ENCODE data around the gene B4GALT1. TPM values are rescaled to one million over a fixed set of nuclear protein-coding genes. Genes with fewer than 3 reads are reported as not detected.
A peak's percentile ranks its signal among the peaks of the same experiment; 100 is the strongest.

B4GALT1 gene
- total RNA-seq, 4 donors from 2014 or later: 13.1 to 66.3 (median 37.1) TPM

DNA sequence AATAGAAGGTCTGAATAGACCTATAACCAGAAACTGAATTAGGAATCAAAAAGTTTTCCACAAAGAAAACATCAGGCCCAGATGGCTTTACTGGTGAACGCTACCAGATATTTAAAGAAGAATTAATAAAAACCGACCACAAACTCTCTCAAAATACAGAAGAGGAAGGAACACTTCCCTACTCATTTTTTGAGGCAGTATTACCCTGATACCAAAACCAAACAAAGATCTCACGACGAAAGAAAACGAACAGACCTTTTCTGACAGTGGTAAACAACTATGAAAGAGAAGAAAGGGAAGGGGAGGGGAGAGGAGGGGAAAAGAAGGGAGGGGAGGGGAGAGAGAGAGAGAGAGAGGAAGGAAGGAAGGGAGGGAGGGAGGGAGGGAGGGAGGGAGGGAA is 13.5 kb downstream of the B4GALT1 start:
- Histone ChIP-seq H3K36me3 (no peaks in the 10 kb centered on the region), H3K4me3 (no peak overlapping the region), H3K9me3 (peaks cover 0 to 4% of the 10 kb centered on the region in 2 donors), H3K4me1 (peaks cover 0 to 22% of the 10 kb centered on the region in 2 donors), H3K27me3 (no peaks in the 10 kb centered on the region), H3K27ac (no peak overlapping the region)
- TF ChIP-seq POLR2A (IDR thresholded peaks at IDR 0.05): no peak
- TF ChIP-seq, protein P1, sequence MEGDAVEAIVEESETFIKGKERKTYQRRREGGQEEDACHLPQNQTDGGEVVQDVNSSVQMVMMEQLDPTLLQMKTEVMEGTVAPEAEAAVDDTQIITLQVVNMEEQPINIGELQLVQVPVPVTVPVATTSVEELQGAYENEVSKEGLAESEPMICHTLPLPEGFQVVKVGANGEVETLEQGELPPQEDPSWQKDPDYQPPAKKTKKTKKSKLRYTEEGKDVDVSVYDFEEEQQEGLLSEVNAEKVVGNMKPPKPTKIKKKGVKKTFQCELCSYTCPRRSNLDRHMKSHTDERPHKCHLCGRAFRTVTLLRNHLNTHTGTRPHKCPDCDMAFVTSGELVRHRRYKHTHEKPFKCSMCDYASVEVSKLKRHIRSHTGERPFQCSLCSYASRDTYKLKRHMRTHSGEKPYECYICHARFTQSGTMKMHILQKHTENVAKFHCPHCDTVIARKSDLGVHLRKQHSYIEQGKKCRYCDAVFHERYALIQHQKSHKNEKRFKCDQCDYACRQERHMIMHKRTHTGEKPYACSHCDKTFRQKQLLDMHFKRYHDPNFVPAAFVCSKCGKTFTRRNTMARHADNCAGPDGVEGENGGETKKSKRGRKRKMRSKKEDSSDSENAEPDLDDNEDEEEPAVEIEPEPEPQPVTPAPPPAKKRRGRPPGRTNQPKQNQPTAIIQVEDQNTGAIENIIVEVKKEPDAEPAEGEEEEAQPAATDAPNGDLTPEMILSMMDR (IDR thresholded peaks at IDR 0.05): no peak
- no peak for DNase-seq
- intact Hi-C loops (cut with DNase I; ENCODE audit: low total_unique reads): no loop called here

DNA sequence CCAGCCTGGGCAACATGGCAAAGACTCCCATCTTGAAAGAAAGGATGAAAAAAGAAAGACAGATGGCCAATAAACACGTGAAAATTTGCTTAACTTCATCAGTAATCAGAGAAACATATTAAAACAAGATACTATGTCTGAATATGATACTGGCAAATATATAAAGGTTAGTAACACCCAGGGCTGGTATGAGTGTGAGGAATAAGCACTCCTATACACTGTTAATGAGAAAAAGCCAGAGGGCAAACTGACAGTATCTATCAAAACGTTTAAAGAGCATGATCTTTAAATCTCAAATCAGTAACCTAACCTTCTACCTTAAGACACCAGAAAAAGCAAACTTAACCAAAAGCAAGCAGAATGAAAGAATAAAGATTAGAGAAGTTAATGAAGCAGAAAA is 14.1 kb downstream of the B4GALT1 start:
- no peak for DNase-seq
- H3K4me1 ChIP-seq: peaks cover 0 to 19% of the 10 kb centered on the region in 2 donors
- H3K27ac ChIP-seq: no peak overlapping the region

DNA sequence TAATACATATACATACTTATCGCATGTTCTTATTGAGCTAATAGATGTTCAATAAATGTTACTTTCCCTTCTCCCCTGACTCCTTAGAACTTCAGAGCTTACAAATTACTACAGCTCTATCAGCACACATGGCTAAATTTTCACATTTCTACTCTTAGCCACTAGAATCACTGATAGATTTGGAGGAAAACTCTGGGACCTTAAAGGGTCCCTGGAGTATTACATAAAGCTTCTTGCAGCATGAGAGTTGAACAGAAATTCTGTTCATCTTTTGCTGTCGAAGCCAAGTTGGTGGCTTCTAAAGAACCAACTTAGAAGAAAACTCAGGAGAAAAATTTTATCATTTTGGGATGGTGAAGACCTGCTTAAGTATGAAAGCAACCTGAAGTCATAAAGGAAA is 15.5 kb downstream of the B4GALT1 start:
- intact Hi-C loops (cut with DNase I; ENCODE audit: low total_unique reads): no loop called here
- H3K36me3 ChIP-seq: no peaks in the 10 kb centered on the region
- DNase-seq: no peak
- TF ChIP-seq, protein P1 (IDR thresholded peaks at IDR 0.05): no peak
- no peak for TF ChIP-seq POLR2A (IDR thresholded peaks at IDR 0.05)
- no peak overlapping the region for H3K4me3 ChIP-seq
- H3K27ac ChIP-seq: peak overlapping the region; percentile 79 to 86
- H3K27me3 ChIP-seq: no peaks in the 10 kb centered on the region
- peaks cover 0 to 12% of the 10 kb centered on the region in 2 donors for H3K4me1 ChIP-seq
- H3K9me3 ChIP-seq: peaks cover 0 to 4% of the 10 kb centered on the region in 2 donors

More for the DNA sequence above, 14.1 kb downstream of the B4GALT1 start:
- peaks cover 0 to 4% of the 10 kb centered on the region in 2 donors for H3K9me3 ChIP-seq
- H3K27me3 ChIP-seq: no peaks in the 10 kb centered on the region
- no peaks in the 10 kb centered on the region for H3K36me3 ChIP-seq
- H3K4me3 ChIP-seq: no peak overlapping the region
- TF ChIP-seq POLR2A (IDR thresholded peaks at IDR 0.05): no peak
- TF ChIP-seq, protein P1 (IDR thresholded peaks at IDR 0.05): no peak
- intact Hi-C loops (cut with DNase I; ENCODE audit: low total_unique reads): no loop called here

DNA sequence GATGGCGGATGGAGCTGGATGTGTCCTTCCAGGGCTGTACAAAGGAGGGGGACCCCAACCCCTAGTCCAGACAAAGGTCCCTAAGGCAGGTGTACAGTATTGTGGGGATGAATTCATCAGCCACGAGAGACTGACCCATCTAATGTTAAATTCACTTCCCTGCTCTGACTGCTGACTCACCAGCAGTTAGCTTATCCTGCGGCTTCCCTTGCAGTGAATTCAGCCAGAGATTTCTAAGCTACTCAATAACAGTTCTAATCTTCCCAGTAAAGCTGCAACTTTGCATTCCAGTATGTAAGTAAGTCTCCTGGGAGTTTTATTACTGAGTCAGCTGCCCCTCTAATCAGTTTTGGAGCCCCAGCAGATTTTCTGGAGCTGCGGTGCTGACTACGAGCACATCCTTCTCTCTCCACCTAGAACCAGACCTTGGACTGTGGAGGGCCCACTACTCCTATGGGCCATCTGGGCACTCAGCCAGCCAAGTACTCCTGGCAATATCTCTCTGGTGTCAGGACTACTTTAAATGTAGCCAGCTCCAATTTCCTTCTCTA is 16.1 kb downstream of the B4GALT1 start:
- intact Hi-C loops (cut with DNase I; ENCODE audit: low total_unique reads): no loop called here
- H3K27ac ChIP-seq: peak overlapping the region; percentile 79 to 86
- DNase-seq: peak; percentile 64 to 78
- no peaks in the 10 kb centered on the region for H3K27me3 ChIP-seq
- H3K4me3 ChIP-seq: no peak overlapping the region
- H3K36me3 ChIP-seq: no peaks in the 10 kb centered on the region
- TF ChIP-seq POLR2A (IDR thresholded peaks at IDR 0.05): no peak
- TF ChIP-seq, protein P1 (IDR thresholded peaks at IDR 0.05): no peak
- H3K9me3 ChIP-seq: peaks cover 0 to 4% of the 10 kb centered on the region in 2 donors
- H3K4me1 ChIP-seq: peaks cover 0 to 12% of the 10 kb centered on the region in 2 donors

DNA sequence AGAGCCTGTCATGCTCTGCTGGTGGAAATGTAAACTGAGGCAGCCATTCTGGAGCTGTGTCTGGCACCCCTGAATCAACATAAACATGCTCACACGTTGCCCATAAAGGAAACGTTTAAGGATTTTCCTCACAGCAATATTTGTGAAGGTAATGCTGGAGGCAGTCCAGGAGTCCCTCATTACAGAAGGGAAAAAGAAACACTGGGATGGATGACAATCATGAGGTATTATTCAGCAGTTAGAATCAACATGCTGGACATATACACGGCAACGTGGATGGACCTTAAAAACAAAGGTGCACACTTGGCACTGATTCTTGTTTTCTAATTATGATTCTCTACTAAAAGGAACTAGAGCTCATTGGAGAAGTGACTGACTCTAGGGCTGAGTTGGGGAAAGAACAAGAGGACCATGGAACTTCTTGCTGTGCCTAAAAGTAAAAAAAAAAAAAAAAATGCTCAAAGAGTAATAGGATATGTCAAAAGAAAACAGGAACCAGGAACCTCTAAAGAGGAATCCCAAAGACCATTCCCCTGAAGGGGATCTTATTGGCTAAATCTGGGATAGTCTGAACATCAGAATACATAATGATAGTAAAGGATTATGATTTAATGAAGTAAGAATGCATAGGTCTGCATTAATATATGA is 18.6 kb downstream of the B4GALT1 start:
- intact Hi-C loops (cut with DNase I; ENCODE audit: low total_unique reads): no loop called here
- H3K9me3 ChIP-seq: peaks cover 0 to 2% of the 10 kb centered on the region in 2 donors
- DNase-seq: peak in 1 of 2 donors; percentile 5
- H3K27me3 ChIP-seq: no peaks in the 10 kb centered on the region
- no peak overlapping the region for H3K4me3 ChIP-seq
- no peaks in the 10 kb centered on the region for H3K36me3 ChIP-seq
- H3K4me1 ChIP-seq: peaks cover under 1 to 15% of the 10 kb centered on the region in 2 donors
- H3K27ac ChIP-seq: no peak overlapping the region
- no peak for TF ChIP-seq POLR2A (IDR thresholded peaks at IDR 0.05)
- TF ChIP-seq, protein P1 (IDR thresholded peaks at IDR 0.05): no peak

All from uterus (tissue), 4 donors.